SHP77 (cell line): Measurements from ENCODE around the gene AHSP.
"Not testable (repeated sequence)": the region's sequence is repeated elsewhere in the genome, so short reads cannot be mapped to it uniquely, and the experiment has no call there.

Source experiments
- DNase-seq, 2 experiments: peaks; one replicate each; lab custom pipeline; 2025; lab: John Stamatoyannopoulos, UW

AHSP gene

GRCh38 chr16:31501226-31501965 lies 26.3 kb upstream of the AHSP start:
- DNase-seq, result no peak

GRCh38 chr16:31501966-31502348 lies 25.7 kb upstream of the AHSP start:
- no peak for DNase-seq

DNA sequence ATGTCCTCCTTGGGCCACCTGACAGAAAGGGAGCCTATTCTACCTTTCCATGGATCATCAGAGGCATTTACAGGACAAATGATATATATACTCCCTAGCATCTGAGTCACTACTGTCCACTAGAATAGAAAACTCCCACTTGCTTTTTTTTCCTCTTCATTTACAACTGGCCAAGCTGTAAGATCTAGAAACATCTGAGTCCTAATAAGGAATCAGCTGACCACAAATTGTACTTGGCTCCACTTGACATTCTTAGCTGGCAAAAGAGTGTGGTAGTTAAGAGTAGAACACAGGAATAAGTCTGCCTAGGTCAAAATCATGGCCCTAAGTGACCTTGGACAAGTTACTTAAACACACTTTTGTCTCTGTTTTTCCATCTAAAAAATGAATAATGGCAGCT lies 24.7 kb upstream of the AHSP start:
- no peak for DNase-seq

DNA sequence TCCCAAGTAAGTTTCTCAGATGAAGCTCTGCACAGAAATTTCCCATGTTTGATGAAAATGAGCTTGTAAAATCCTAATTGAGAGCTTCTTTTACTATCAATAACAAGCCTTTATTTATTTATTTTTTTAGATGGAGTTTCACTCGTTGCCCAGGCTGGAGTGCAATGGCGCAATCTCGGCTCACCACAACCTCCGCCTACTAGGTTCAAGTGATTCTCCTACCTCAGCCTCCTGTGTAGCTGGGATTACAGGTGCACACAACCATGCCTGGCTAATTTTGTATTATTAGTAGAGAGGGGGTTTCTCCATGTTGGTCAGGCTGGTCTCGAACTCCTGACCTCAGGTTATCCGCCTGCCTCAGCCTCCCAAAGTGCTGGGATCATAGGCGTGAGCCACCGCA lies 24.1 kb upstream of the AHSP start:
- not testable (repeated sequence) for DNase-seq

DNA sequence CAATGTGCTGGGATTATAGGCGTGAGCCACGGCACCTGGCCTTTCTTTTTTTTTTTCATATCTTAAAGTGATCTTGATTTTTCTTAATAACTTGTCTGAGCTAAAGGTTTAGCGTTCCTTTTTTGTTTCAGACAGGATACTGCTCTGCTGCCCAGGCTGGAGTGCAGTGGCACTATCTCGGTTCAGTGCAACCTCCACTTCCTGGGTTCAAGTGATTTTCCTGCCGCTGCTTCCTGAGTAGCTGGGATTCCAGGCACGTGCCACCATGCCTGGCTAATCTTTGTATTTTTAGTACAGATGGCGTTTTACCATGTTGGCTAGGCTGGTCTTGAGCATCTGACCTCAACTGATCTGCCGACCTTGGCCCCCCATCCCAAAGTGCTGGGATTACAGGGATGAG lies 23.5 kb upstream of the AHSP start:
- no peak for DNase-seq

DNA sequence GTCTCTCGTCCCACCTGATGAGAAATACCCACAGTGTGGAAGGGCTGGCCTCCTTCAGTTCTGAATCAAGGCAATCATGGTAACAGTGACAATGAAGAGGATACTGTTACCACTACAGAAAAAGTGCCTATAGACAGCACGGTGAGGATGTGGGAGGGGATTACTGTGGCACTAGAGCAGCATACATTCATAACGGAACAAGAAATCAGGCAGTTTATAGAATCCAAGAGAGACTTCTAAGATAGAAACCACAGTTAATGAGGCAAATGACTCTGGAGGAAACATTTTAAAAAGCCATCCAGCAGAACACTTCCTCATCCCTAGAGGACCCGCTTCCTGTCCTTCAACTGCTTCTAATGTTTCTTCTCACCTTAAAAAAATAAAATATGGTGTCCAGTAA lies 22.2 kb upstream of the AHSP start:
- no peak for DNase-seq

GRCh38 chr16:31507617-31507928 lies 20.1 kb upstream of the AHSP start:
- DNase-seq, result no peak

DNA sequence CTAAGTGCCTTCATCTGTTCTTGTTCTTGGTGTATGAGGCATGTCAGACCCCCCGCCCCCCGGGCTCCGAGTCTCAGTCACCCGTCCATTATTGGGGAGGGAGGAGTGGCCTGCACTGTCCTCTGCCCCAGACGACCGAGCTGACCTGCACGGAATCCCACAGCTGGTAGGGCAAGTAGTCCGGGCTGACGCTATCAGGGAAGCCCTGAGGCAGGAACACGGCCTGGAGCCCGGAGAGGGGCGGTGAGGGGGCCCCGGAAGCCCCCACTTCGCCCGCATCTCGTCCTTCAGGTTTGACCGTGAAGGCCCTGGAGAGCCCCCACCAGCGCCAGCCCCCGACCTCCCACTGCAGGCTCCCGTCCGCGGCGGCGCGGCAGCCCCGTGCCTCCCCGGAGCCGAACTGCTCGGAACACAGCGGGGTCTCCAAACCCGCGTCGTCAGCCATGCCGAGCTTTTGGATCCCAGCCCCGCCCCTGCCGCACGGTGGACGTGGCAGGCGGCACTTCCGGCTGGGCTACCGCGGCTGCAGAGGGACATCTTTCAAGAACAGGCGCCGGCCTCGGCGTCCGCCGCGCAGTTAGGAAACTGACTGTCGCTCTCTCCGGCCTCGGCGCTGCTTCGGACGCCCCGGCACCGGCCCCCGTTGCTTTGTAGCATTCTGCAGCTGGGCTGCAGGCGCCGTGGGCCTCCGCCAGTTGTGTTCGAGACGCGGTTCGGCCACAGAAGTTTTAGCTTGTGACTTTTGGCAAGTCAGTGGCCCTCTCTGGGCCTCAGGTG lies 19.6 kb upstream of the AHSP start, which contains the start of gene RUSF1:
RUSF1 (minus strand) TSS at position 463 of the 777 bp plus-strand sequence; CDS start at position 445, 18 bp downstream.
- peak; percentile 91 to 94 for DNase-seq

GRCh38 chr16:31508706-31509195 lies 18.9 kb upstream of the AHSP start:
- no peak for DNase-seq

DNA sequence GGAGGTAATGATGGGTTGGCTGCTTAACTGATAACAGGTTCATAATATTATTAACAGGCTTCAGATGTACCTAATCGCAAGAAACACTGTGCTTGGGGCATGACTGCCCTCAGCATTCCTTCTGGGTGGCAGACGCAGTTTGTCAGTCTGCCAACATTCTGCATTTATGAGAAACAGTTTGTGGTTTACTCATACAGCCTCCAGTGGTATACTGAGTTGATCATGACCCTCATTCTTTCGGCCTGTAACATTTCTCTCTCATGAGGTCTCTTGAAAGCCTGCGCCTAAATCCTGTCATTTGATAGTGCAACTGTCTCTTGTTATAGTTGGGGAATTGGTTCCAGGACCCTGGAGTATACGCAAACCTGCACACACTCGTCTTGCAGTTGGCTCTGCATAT lies 14.6 kb upstream of the AHSP start:
- DNase-seq, result no peak

- no peak for DNase-seq
Measured at GRCh38 chr16:31513884-31514283, 13.8 kb upstream of the AHSP start.

GRCh38 chr16:31517800-31518402 lies 9.8 kb upstream of the AHSP start:
- no peak for DNase-seq

DNA sequence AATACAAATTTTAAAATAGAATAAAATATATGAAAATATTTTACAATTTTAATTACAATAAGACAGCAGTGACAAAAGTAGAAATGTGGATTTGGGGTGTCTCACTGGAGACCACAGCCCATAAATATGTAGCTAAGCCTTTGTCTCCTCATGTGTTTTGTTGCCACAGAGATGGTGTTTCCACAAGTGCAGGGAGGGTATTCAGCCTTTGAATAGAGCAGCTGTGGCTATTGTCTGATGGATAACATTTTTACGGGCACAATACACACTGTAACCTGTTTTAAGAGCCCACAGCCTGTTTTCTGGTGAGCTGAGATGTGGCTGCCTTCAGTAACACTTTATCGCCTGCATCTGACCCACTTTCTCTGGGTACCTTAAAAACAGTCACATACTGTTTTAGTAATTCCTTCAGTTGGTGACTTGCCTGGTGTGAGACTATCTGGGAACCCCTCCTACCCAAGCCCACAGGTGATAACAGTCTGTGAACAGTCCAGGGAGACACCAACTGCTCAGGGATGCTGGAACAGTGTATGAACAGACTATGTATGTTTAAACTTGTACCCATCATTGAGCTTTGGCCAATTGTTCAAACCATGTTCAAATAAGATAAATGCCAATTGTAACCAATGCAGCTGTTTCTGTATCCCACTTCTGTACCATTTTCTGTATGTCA lies 7.8 kb upstream of the AHSP start:
- peak in 1 of 2 experiments; percentile 17 for DNase-seq

DNA sequence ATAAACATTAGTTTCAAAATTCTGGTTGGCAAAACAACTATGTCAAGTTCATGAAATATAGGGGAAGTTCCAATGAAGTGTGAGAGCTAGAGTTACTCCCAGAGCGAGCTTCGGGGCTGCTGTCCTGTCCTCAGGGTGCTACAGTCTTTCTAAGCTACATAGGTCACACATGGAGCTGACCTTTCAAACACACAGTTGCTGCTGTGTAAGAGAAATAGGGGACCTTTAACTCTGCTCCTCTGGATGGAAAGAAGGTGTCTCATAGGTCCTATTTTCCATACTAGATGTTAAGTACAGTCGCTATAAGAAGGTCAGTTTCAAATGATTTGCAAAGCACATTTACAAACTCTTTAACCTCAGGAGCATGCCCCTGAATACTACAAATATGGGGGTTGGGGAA lies 6.3 kb upstream of the AHSP start:
- DNase-seq, result no peak

GRCh38 chr16:31522071-31522470 lies 5.6 kb upstream of the AHSP start:
- DNase-seq, result no peak

DNA sequence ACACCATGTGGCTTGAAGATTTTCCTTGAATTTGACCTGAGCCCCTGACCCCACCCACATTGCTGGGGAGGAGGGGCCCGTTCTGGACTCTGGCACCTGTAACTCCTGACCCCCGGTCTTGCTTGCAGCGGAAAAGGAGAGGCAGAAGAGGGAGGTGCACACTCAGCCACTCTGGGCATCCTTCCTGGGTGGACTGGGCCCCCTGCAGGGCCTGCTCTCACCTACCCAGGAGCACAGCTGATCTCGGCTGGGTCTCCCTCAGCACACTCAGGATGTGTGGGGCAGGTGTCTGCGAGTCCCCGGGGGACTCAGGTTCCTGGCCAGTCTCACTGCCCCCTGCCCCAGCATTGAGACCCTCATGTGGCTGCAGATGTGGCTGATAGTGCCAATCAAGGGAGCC lies 3.9 kb upstream of the AHSP start:
- not testable (repeated sequence) for DNase-seq

GRCh38 chr16:31525113-31525512 lies 2.6 kb upstream of the AHSP start:
- no peak for DNase-seq

DNA sequence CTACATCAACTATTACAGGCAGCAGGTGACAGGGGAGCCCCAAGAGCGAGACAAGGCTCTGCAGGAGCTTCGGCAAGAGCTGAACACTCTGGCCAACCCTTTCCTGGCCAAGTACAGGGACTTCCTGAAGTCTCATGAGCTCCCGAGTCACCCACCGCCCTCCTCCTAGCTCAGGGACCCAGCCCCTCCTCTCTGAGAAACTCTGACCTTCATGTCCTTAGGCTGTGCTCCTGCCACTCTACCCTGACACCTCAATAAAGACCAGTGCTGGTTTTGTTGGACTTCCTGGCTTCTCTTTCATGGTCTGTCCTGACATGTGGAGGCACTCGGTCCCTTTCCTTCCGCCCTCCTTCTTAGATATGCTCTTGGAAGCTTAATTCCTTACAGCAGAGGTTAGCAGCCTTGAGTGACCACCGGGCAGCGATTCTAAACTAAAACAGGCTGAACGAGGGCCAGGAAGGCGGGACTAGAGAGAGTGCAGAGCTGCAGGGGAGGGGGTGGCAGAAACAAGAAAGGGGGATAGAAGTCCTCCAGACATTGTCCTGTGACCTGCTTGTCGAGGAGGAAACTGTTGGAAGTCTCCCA lies 915 bp downstream of the AHSP start:
- DNase-seq, result no peak

GRCh38 chr16:31529108-31529936 lies 1.6 kb downstream of the AHSP start:
- no peak for DNase-seq

DNA sequence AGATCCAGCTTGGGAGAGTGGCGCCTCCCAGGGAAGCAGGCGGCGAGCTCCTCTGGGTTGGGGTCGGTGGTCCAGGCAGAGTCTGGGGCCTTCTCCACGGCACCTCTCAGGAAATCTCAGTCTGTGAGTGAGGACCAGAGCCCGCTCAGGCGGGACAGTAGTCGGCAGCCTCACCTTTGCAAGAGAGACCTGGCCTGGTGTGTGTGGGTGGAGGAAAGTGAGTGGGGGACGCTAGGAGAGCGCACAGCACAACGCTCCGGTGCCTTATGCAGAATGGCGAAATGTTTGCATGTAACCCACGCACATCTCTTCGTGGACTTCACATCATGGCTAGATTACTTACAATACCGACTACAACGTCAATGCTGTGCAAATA lies 2.2 kb downstream of the AHSP start:
- DNase-seq, result no peak

DNA sequence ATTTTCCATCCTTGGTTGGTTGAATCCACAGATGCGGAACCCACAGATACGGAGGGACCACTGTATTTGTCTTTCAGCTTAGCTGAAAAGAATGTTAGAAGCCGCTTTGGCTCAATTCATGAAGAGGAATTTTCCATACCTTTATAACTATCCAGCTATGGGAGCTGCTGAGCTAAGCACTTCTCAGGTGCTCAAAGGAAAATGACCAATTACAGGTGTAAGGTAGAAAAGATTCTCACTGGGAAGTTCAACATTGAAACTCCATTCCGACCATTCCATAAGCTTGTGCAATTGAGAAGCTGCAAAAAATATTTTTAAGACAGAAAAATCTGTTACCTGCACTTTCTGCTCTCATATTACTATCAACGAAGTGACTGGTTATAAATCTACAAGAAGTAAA lies 2.7 kb downstream of the AHSP start:
- no peak for DNase-seq
